ENCODE results near the gene TNKS1BP1. TPM values are rescaled to one million over a fixed set of nuclear protein-coding genes. Genes with fewer than 3 reads are reported as not detected.

Gene TNKS1BP1
- polyA plus RNA-seq, 2 of the 4 experiments (the other 2 are of a cell fraction), result 35.0 to 53.1 TPM

GRCh38 chr11:57330029-57330428, 5.3 kb upstream of the TNKS1BP1 start:
- DNase-seq (ENCODE audit: low read depth in 1 of 2, low spot score in 1 of 2) (no peak), ATAC-seq (no peak), FAIRE-seq (no peak)
- TF ChIP-seq KDM1A (IDR thresholded peaks at IDR 0.05; ENCODE audit: low read depth) (no peak), HOXB13 (CRISPR knock-in tag; IDR thresholded peaks at IDR 0.05; ENCODE audit: low read depth) (no peak), NFE2L2 (conservative IDR thresholded peaks at IDR 0.05; ENCODE audit: low read length) (no peak), FOSL2 (IDR thresholded peaks at IDR 0.05) (no peak), FOSL2 (CRISPR knock-in tag; IDR thresholded peaks at IDR 0.05) (0 out of 2 replicates have a peak, but pooled peaks have one; percentile 5)
- H3K4me2 ChIP-seq, result no peak overlapping the region
- ChIA-PET POLR2A (interaction anchor here (1.1 kb wide), 1 partner anchor 19 kb away, joined by 4 read pairs; no protein-coding TSS in a partner anchor), CTCF (interaction anchor here (1.0 to 1.7 kb wide), 6 partner anchors 10 to 197 kb away, joined by 3 to 5 read pairs (median 3); no protein-coding TSS in a partner anchor)
- H3K27ac ChIP-seq, result no peak overlapping the region
- H3K4me1 ChIP-seq, result peaks cover 26% of the 10 kb centered on the region
- no peaks in the 10 kb centered on the region for H3K9me3 ChIP-seq
- H3K4me3 ChIP-seq, result no peak overlapping the region
- 97% methylated on average over 9 of the region's 9 CpGs for WGBS (ENCODE audit: missing lambda C conversion rate)

- FAIRE-seq, result no peak
- H3K27ac ChIP-seq, result no peak overlapping the region
- WGBS (ENCODE audit: missing lambda C conversion rate), result 95% methylated on average over 5 of the region's 5 CpGs
- H3K4me3 ChIP-seq, result no peak overlapping the region
- H3K4me2 ChIP-seq, result no peak overlapping the region
- DNase-seq (ENCODE audit: low read depth in 1 of 2, low spot score in 1 of 2), result no peak
- CTCF ChIA-PET, result interaction anchor here (0.6 to 2.9 kb wide), 5 partner anchors 10 to 487 kb away, joined by 3 to 12 read pairs (median 4); partner anchors contain the start of gene P2RX3
- POLR2A ChIA-PET, result no interaction called here
- ATAC-seq, result no peak
- no peaks in the 10 kb centered on the region for H3K9me3 ChIP-seq
- H3K4me1 ChIP-seq, result peaks cover 24% of the 10 kb centered on the region
- TF ChIP-seq HOXA7 (CRISPR knock-in tag; IDR thresholded peaks at IDR 0.05), result no peak
- TF ChIP-seq GATA3 (IDR thresholded peaks at IDR 0.05; ENCODE audit: borderline replicate concordance), result no peak
- no peak for TF ChIP-seq KDM5A (IDR thresholded peaks at IDR 0.05)
- no peak for TF ChIP-seq MAFK (IDR thresholded peaks at IDR 0.05; ENCODE audit: partially characterized antibody)
- no peak for TF ChIP-seq HDAC2 (IDR thresholded peaks at IDR 0.05)
- TF ChIP-seq CHD2 (IDR thresholded peaks at IDR 0.05; ENCODE audit: low read length, partially characterized antibody), result no peak
- no peak for TF ChIP-seq JUN (IDR thresholded peaks at IDR 0.05)
- no peak for TF ChIP-seq RCOR1 (IDR thresholded peaks at IDR 0.05; ENCODE audit: low read depth, low read length)
- TF ChIP-seq BHLHE40 (IDR thresholded peaks at IDR 0.05; ENCODE audit: low read depth, low read length), result no peak
- TF ChIP-seq PHF8 (IDR thresholded peaks at IDR 0.05; ENCODE audit: borderline replicate concordance, low read depth), result no peak
- TF ChIP-seq HES2 (IDR thresholded peaks at IDR 0.05), result no peak
- TF ChIP-seq NPAS2 (CRISPR knock-in tag; IDR thresholded peaks at IDR 0.05; ENCODE audit: borderline replicate concordance), result no peak
- no peak for TF ChIP-seq FOSL2 (IDR thresholded peaks at IDR 0.05)
- no peak for TF ChIP-seq FOSL2 (CRISPR knock-in tag; IDR thresholded peaks at IDR 0.05)
- TF ChIP-seq ESRRA (IDR thresholded peaks at IDR 0.05; ENCODE audit: borderline replicate concordance, low read length), result no peak
- TF ChIP-seq REST (IDR thresholded peaks at IDR 0.05), result no peak
- no peak for TF ChIP-seq ZNF302 (CRISPR knock-in tag; IDR thresholded peaks at IDR 0.05)
- no peak for TF ChIP-seq ZFP36 (IDR thresholded peaks at IDR 0.05; ENCODE audit: borderline replicate concordance, partially characterized antibody)
- TF ChIP-seq SMC3 (IDR thresholded peaks at IDR 0.05), result no peak
Observed at GRCh38 chr11:57327721-57328120, 3.0 kb upstream of the TNKS1BP1 start.

GRCh38 chr11:57325735-57326048, 940 bp upstream of the TNKS1BP1 start:
- no peaks in the 10 kb centered on the region for H3K9me3 ChIP-seq
- POLR2A ChIA-PET, result interaction anchor here (0.6 to 2.6 kb wide), 3 partner anchors 10 to 416 kb away, joined by 3 to 35 read pairs (median 17); partner anchors contain the start of genes SELENOH and SSRP1
- peak overlapping the region; percentile 85 for H3K4me2 ChIP-seq
- H3K27ac ChIP-seq, result peak overlapping the region; percentile 91 to 99
- WGBS (ENCODE audit: missing lambda C conversion rate), result 26% methylated on average over 6 of the region's 6 CpGs
- 0 out of 6 replicates have a peak, but pooled peaks of 1 of the 2 experiments have one; percentile 1 for ATAC-seq
- TF ChIP-seq CHD2 (IDR thresholded peaks at IDR 0.05; ENCODE audit: low read length, partially characterized antibody), result no peak
- TF ChIP-seq HDAC2 (IDR thresholded peaks at IDR 0.05), result no peak
- no peak for TF ChIP-seq BCL3 (IDR thresholded peaks at IDR 0.05)
- no peak for TF ChIP-seq FOXS1 (CRISPR knock-in tag; IDR thresholded peaks at IDR 0.05)
- no peak for TF ChIP-seq ATOH8 (CRISPR knock-in tag; IDR thresholded peaks at IDR 0.05; ENCODE audit: low read depth)
- TF ChIP-seq POLR2A (IDR thresholded peaks at IDR 0.05; ENCODE audit: low read length), result no peak
- FAIRE-seq, result no peak
- DNase-seq (ENCODE audit: low read depth in 1 of 2, low spot score in 1 of 2), result peak; percentile 37 to 55
- CTCF ChIA-PET, result interaction anchor here (0.5 to 2.2 kb wide), 8 partner anchors 9 to 318 kb away, joined by 3 to 8 read pairs (median 5); partner anchors contain the start of gene SSRP1
- peaks cover 37% of the 10 kb centered on the region for H3K4me1 ChIP-seq
- H3K4me3 ChIP-seq, result peak overlapping the region; percentile 64

Data from A549 (cell line).